Cerebellar cortex (tissue), 1 donor: ENCODE measurements around the gene SELENBP1.
"Not testable (repeated sequence)": the region's sequence is repeated elsewhere in the genome, so short reads cannot be mapped to it uniquely, and the experiment has no call there.

ENCODE experiments used
- DNase-seq: peaks from one replicate; pipeline ENCODE4 v3.0.0-alpha.2; 2015; ENCODE audit warnings: low spot score

The SELENBP1 gene

DNA sequence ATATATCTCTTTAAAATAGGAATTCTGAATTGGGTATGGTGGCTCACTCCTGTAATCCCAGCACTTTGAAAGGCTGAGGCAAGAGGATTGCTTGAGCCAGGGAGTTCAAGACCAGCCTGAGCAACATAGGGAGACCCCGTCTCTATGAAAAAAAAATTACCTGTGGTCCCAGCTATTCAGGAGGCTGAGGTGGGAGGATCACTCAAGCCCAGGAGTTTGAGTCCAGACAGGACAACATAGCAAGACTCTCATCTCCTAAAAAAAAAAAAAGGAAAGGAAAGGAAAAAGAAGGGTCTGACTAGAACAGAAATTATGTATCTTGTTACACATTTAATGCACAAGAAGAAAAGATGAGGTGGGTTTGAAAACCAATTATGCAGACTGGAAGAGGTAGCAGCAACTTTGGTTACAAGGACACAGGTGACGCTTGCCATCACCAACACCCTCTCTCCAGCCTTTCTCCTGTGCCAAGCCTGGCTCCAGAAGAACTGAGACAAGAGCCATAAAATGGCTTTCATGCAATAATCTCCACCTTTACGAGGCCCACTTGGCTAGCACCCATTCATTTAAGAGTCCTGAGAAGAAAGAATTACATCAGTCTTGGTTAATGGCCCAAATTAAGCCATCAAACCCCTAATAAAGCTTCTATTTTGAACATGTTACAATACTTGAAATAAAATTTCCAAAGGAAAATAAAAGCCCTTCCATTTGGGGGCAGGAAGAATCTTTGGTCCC, 4.8 kb upstream of the SELENBP1 start:
- no peak for DNase-seq

DNA sequence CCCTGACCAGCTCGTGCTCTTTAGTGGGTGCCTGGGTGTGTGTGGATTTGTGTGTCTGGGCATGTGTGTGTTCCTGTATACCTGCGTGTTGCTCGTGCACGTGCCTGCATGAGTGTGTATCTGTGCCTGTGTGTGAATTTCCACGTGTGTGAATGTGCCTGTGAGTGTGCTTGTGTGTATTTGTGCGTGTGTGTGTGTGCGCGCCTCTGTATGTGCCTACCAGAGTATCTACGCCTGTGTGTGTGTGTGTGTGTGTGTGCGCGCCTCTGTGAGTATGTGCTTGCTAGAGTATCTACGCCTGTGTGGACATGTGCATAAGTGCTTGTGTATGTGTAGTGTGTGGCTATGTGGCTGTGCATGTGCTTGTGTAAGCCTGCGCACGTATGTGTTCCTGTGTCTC, 691 bp upstream of the SELENBP1 start:
- DNase-seq: no peak

DNA sequence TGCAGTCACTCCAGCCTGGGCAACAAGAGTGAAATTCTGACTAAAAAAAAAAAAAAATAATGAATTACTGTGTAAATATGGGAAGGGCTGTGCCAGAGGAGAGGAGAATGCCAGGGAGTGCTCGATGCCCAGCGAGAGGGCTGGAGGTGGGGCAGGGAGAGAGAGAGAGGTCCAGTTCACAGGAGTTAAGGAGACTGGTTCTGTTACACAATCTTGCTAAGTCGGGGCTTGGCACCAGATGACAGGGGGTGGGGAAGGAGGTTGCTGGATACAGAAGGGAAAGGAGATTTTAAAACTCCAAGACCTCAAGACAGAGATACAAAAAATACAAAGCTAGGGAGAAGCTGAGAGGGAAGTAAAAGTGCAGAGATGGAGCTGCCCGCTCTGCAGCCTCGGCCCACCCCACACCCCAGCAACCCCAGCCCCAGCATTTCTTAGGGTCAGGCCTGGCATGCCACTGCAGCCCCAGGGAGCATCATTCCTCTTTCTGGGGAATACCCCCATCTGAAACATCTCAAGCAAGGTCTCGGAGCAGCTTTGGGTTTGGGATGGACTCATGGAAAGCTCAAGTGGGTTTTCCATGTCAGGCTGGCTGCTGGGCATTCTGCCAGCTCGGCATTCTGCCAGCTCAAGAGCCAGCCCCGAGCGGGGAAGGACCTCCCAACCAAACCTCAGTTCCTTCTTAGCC, 991 bp downstream of the SELENBP1 start:
- DNase-seq: no peak

DNA sequence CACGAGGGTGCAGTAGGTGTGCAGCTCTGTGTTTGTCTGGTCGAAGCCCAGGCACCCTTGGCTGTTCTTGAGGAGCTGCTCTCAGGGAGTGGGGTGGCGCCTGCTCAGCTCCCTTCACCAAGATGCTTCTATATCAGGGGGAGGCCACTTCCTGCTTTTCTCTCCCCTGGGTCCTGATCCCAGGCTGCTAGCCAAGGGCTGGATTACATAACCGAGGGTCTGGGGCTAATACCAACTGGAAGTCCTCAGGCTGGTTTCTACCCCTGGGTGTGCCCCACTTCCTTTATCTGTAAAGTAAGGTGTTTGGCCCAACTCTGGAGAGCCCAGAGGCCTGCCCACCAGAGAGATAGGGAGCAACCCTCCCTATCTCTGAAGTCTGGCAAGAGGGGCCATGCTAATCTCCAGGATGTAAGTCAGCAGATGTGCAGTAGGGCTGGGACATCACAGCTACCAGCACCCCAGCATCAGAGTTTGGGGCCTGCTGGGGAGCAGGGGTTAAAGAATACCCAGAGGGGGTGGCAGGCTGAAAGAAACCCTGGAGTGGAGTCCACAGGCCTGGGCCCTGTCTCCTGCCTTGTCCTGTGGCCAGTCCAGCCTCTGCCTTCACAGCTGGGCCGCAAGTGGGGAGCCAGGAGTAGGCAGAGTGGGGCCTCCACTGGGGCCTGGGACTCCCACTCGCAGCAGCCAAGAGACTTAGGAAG, 2.1 kb downstream of the SELENBP1 start:
- no peak for DNase-seq

DNA sequence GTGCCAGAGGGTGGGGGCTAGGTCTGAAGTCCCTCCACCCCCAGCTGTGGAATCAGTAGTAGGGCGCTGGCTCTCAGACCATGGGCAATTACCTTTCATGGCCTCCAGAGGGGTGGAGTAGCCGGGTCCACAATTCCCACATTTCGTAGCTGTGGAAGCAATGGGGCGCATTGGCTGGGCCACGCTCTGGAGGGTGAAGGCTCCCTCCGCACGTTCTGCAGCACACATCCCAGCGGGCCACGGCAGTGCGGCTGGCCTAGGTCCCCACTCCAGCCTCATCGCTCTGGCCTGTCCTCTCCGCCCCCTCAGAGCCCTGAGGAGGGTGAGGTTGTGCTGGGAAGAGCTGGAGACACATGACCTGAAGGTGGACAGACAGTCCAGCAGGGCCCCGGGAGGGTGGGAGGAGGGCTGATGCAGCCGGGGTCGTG, 2.9 kb downstream of the SELENBP1 start:
- DNase-seq: no peak

DNA sequence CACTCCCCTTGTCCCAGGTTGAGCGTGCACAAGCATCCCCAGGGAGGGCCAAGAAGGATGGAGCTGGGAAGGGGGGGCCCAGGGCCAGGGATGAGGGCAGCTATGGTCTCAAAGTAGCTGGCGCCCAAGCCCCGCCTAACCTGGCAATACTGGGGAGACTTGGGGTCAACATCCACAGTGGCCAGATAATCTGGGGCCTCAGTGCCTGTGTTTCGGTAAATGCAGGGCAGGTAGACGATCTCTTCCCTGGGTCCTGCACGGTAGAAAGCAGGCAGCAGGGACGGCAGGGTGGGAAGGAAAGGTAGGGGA, 3.2 kb downstream of the SELENBP1 start:
- no peak for DNase-seq

DNA sequence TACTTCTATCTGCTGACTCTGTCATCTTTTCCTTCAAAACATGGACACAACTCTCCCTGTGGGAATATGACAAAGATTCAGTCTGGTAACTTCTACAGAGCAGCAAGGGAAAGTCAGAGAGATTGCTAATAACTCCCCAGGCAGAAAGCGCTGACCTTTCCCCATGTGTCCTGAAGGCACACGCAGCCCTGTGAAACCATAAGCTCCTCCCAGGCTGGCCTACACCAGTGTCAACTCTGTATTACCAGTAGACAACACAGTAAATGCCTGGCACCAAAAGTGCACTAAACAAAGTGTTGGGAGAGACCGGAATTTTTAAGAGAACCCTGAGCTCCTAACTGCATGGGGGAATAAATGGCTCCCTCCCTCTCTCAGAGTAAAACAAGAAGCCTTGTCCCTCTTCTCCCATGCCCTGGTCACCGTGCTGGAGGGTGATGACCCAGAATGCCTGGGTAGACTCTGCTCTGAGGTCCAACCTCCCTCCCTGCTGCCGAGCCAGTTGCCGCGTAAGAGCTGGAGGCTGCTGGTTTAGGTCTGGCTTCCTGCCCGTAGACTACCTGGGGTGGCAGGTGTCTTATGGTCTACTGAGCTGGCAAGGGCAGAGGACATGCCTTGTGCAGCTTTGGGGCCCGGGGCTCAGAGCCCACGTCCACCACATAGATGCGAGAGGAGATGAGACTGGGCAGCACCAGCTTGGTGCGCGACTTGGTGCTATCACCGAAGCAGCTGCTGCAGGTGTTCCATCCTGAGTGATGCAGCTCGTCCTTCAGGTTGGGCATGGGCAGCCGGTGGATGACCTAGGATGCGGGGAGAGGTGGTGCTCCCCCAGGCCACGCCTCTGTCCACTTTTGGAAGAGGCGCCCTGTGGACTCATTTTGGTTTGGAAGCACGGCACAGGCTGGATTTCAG, 3.9 kb downstream of the SELENBP1 start:
- DNase-seq: no peak

DNA sequence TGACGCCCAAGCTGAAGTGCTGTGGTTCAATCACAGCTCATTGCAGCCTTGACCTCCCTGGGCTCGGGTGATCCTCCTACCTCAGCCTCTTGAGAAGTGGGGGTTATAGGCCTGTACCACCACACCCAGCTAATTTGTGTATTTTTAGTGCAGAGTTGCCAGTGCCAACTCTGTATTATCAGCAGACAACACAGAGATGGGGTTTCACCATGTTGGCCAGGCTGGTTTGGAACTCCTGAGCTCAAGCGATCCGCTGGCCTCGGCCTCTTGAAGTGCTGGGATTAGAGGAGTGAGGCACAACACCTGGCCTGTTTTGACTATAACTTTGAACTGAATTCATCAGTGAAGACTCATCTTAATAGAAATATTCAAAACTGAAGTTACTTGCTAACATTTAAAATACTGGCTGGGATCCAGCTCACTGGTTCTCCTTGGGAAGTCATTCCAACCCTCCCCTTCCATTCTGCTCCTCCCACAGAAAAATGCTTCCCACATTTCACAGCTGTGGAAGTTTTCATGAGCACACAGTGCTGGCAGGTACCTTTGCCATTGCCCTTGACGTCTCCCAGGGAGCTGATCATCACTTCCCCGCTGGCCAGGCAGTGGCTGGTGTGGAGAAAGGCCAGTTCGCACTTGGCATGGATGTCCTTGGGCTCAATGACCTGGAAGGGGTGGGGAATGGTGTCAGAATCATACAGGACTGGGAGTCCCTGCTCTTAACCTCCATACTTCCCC, 4.7 kb downstream of the SELENBP1 start:
- no peak for DNase-seq

DNA sequence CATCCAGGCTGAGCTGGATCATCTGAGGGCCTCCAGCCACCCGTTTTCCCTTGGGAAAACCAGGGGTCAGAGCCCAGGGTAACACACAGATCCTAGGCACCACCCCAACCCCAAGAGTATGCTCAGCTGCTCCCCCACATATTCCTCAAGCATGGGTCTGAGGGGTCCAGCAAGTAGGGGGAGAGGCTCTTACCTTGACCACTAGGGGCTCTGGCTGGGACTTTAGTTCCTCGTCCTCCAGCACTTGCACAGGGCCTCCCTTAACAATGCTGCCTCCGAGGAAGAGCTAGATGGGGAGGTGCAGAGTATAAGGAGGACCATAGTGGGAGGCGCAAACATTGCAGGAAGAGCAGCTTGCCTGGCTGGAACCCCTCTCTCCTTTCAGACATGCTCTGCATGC, 7.5 kb downstream of the SELENBP1 start:
- DNase-seq: no peak

DNA sequence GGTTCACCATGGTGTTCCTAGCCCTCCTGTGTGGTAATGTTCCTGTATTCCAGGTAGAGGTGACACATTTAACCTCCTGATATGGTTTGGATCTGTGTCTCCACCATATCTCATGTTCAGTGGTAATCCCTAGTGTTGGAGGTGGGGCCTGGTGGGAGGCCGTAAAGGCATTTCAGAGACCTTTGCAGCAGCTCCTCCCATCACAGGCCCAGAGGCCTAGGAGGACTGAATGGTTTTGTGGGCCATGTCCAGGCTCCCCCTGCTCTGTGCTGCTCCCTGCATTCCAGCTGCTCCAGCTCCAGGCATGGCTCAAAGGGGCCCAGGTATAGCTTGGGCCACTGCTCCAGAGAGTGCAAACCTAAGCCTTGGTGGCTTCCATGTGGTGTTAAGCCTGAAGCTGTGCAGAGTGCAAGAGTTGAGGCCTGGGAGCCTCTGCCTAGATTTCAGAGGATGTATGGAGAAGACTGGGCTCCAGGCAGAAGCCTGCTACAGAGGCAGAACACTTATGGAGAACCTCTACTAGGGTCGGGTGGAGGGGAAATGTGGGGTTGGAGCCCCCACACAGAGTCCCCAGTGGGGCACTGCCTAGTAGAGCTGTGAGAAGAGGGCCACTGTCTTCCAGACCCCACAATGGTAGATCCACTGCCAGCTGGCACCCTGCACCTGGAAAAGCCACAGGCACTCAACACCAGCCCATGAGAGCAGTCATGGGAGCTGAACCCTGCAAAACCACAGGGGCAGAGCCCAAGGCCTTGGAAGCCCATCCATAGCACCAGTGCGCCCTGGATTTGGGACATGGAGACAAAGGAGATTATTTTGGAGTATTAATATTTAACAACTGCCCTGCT, 10.0 kb downstream of the SELENBP1 start:
- DNase-seq: no peak

DNA sequence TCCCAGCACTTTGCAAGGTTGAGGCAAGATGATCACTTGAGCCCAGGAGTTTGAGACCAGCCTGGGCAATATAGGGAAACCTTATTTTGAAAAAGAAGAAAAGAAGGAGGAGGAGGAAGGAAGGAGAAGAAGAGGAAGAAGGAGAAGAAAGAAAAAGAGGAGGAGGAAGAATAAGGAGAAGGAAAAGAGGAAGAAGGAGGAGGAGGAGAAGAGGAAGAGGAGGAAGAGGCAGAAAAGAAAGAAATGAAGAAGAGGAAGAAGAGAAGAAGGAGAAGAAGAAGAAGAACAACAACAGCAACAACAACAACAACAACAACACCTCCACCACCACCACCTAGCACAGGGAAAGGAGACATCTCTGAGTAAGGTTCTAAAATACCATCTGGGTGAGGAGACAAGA, 10.6 kb downstream of the SELENBP1 start:
- no peak for DNase-seq

DNA sequence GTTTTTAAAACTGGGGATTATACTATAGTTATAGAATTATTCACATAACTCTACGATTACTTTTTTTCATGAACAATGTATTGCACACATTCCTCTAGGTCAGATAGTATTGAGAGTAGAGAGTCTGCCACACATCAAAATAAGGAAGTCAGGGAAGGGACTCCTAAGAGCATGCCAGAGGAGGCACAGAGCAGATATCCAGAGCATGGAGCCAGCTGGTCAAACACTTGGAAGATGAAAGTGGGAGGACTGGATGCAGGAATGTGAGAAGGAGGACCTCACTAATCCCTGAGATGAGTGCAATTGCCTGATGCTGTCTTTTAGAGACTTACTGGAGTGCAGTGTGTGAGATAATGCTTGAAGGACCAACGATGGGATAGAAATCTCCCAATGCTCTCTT, 15.8 kb downstream of the SELENBP1 start:
- no peak for DNase-seq

DNA sequence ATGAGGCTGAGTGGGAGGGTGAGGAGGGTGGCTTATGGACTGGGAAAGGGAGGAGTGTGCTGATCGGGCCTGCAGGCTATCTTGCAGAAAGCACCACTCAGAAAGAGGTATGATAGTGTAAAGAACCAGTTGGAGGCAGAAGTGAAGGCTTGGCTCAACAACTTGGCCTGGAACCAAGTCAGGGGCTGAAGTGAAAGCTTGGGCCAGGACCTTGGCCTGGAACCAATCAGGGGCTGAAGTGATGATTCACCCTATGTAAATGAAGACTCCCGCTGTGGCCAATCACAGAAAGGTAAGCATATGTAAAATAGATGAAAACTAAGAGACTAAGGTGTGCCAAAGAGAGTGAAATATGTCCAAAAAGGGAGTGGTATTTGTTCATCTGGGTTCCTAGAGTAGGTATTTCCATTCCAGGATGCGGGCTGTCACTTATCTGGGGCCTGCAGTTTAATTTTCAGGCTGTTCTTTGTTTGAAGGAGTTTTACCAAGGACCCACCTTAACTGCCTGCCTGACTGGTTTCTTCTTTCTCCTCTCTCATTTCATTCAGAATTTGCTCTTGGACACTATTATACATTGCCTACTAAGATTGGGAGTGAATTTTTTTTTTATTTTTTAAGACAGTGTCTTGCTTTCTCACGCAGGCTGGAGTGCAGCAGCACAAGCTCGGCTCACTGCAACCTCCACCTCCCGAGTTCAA, 20.3 kb downstream of the SELENBP1 start:
- DNase-seq: no peak

DNA sequence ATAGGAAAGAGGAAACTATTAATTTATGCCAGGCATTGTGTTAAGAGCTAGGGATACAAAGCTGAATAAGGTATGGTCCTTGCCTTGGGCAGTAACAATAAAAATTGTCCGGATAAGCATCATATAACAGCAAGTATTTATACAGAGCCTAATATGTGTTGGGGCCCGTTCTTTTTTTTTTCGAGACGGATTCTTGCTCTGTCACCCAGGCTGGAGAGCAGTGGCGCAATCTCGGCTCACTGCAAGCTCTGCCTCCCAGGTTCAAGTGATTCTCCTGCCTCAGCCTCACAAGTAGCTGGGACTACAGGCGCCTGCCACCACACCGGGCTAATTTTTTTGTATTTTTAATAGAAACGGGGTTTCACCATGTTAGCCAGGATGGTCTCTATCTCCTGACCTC, 22.2 kb downstream of the SELENBP1 start:
- DNase-seq: not testable (repeated sequence)

DNA sequence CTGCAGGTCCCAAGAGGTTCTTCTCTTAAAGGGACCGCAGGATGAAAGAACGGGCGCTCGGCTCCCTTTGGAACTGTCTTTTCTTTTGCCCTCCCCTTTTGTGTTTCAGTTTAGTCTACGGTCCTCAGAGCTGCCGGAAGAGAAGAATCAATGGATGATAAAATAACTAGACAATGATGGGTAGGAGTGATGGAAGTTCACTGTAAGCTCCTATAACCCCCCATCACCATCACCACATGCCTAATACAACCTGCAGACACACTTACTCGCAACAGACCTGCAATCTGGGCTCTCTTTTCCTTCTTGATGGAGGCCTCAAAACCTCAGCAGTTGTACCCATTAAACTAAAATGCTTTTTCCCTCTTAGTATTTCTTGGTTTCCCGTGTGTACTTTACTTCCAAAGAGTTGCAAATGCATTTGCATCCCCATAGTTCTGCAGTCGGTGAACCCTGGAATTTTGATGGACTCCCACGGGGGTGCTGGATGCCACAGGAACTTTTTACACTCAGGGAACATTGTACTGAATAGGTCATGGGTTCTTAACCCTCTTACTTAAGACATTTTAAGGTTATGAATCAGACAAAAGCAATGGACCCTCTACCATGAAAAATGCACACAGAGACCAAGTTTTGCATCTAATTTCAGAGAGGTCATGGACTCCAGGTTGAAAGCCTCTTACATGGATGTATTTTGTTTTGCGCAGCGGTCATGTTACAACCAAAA, 24.8 kb downstream of the SELENBP1 start:
- no peak for DNase-seq

DNA sequence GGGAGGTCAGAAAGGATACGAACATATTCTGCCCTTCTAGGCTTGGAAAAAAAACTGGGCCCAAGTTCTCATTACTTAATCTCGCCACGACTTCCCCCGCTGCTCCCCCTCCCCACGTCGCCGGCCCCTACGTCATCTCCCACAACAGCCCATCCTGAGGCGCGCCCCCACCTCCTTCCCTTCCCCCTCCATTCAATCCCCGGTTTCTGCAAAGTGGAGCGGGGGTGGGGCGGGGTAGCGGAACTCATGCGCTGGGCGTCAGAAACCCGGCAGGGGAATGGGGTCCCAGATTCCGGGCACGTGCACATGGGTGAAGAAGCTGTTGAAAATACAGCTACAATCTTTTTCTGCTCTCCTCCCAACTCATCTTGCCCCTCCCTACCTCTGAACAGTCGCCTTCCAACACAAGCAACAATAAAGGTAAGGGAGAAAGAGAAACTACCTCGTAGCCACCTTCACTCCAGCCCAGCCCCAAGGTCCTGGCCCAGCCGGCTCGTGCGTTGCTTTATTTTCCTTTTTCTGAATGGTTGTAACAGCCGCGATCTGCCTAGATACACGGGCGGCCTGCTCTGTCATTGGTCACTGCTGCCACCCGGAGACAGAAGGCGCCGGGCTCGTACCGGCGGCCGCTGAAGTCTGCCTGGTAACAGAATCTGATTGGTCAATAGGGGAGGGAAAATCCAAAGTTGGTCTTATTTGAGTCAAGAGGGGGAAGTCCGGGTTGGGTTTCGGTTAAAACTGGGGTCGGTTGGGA, 25.6 kb downstream of the SELENBP1 start, which contains the start of gene RFX5:
RFX5 (minus strand) TSS at position 484 of the 754 bp plus-strand sequence. CDS start 932 bp downstream, outside the sequence.
- DNase-seq: peak; percentile 99

DNA sequence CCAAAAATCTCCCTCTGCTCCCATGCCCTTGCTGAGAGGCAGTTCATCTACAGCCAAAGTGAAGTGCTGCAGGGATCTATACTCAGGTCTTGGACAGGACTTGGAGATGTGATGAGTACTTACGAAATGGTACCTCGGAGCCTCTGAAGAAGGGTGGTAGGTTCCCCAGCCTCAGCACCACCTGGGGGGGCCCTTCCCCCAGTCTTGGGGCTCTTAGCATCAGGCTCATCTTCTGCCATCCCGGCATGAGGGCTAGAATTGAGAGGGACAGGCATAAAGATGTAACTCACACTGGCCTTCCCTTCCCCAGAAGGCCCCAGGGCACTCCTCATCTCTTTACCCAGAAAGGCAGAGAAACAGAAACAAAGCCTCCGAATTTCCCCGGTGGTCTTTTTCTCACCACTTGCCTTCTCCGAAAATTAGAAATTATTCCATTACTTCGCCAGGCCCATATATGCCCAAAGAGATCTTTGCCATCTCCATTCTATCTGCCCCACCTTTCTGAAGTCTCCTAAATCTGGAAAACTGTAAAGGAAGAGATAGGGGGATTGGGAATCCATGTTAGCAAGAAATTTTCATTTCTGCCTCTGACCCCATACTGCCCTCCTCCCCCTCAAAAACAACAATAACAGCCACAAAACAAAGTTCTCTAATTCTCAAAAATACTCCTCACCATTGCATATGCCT, 26.3 kb downstream of the SELENBP1 start:
- DNase-seq: peak; percentile 11

DNA sequence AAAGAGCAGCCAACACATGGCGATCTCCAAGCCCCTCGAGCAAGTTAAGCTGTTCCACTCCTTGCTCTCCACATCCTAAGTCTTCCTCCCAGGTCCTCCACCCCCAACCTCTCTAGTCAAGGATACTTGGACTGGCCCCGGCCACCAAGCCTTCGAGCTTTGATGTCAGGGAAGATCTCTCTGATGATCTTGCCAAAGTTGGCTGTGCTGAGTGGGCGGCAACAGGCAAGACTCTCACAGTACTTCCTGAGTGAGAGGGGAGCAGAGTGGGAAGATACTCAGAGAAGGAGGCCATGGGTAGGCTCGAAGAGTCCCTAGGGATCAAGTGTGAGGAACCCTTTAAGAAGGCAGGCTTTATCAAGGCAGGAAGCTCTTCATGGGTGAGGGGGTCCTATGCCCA, 28.2 kb downstream of the SELENBP1 start:
- no peak for DNase-seq
